SU-DHL-6 (cell line): ENCODE measurements around the gene NDUFS5.

ENCODE experiments used
- EZH2phosphoT487 ChIP-seq: fragments of 200-600 bp; sonication (generic), shearing (Covaris generic); conservative IDR thresholded peaks from 2 replicates; pipeline ENCODE4 v1.6.1; 2018; ENCODE audit warnings: mild to moderate bottlenecking, antibody characterized with exemption, low read length, moderate library complexity, mixed read lengths
- TF ChIP-seq, protein P1 (sequence below): fragments of 200-600 bp; sonication (generic); IDR thresholded peaks from one replicate; pipeline ENCODE4 v1.5.1; 2017; ENCODE audit warnings: antibody characterized with exemption, mild to moderate bottlenecking, low read length, moderate library complexity; ENCODE audit not compliant: insufficient read depth, poor library complexity, severe bottlenecking

DNA sequence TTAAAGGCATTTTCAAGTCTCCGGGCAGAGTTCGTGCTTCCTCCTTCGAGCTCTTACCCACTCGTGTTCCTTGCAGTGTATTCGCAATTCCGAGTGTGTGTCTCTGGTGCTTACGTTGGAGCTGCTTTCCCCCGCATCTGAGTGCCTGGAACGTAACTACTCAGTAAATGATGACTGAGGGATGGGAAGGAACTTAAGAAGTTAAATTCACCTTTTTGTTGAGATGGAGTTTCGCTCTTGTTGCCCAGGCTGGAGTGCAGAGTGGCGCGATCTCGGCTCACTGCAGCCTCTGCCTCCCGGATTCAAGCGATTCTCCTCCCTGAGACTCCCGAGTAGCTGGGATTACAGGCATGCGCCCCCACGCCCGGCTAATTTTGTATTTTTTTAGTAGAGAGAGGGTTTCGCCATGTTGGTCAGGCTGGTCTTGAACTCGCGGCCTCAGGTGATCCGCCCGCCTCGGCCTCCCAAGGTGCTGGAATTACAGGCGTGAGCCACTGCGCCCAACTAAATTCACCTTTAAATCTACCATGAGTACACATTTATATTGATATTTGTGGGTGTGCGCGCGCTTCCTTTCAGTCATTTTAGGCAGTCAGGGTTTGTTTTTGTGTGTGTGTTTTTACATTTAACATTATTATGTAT, 837 bp downstream of the NDUFS5 start:
- TF ChIP-seq, protein P1, sequence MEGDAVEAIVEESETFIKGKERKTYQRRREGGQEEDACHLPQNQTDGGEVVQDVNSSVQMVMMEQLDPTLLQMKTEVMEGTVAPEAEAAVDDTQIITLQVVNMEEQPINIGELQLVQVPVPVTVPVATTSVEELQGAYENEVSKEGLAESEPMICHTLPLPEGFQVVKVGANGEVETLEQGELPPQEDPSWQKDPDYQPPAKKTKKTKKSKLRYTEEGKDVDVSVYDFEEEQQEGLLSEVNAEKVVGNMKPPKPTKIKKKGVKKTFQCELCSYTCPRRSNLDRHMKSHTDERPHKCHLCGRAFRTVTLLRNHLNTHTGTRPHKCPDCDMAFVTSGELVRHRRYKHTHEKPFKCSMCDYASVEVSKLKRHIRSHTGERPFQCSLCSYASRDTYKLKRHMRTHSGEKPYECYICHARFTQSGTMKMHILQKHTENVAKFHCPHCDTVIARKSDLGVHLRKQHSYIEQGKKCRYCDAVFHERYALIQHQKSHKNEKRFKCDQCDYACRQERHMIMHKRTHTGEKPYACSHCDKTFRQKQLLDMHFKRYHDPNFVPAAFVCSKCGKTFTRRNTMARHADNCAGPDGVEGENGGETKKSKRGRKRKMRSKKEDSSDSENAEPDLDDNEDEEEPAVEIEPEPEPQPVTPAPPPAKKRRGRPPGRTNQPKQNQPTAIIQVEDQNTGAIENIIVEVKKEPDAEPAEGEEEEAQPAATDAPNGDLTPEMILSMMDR, result no peak
- no peak for TF ChIP-seq EZH2phosphoT487
